Nephron (organoid): ENCODE measurements around the gene NAV2.

Experiments used
- H3K27ac Mint-ChIP-seq, 3 experiments: 2 replicates each; pipeline ENCODE4 v1.8.0; 2020; ENCODE audit warnings: mixed read lengths in 3 of 3, mild to moderate bottlenecking in 2 of 3, moderate library complexity in 1 of 3
- H3K27me3 Mint-ChIP-seq: 2 replicates; pipeline ENCODE4 v1.8.0; 2021; ENCODE audit warnings: low read depth, mild to moderate bottlenecking, moderate library complexity, mixed read lengths
- H3K36me3 Mint-ChIP-seq: 2 replicates; pipeline ENCODE4 v1.8.0; 2020; ENCODE audit warnings: low read depth, mixed read lengths
- H3K4me1 Mint-ChIP-seq: 2 replicates; pipeline ENCODE4 v1.8.0; 2020; ENCODE audit warnings: mixed read lengths
- H3K4me3 Mint-ChIP-seq, 3 experiments: 2 replicates each; pipeline ENCODE4 v1.8.0; 2020; ENCODE audit warnings: mild to moderate bottlenecking in 3 of 3, mixed read lengths in 3 of 3, moderate library complexity in 2 of 3
- H3K9me3 Mint-ChIP-seq: 2 replicates; pipeline ENCODE4 v1.8.0; 2020; ENCODE audit warnings: mixed read lengths
- CTCF ChIP-seq, 3 experiments: fragments of 200-600 bp; sonication (generic); IDR thresholded peaks; one replicate each; pipeline ENCODE4 v1.5.0; 2021; ENCODE audit warnings: antibody characterized with exemption in 3 of 3; ENCODE audit not compliant: unreplicated experiment in 3 of 3

NAV2 gene

DNA sequence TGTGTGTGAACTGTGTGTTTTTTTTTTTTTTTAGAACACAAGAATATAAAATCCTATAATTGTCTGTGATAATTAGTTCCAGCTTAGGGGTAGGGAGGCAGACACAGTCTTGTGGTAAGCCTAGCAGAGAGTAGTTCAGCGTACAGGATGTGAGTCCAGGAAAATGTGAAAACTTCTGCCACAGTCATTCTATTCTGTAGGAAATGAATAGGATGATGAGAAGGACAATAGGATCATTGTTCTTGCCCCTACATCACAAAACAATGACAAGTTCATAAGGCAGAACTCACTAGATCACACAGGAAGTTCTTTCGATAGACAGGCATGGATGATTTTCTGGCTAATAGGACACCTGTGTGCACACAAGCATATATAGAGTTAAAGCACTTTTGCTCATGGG is 132.2 kb downstream of the NAV2 start:
- no peaks in the 10 kb centered on the region for H3K36me3 Mint-ChIP-seq
- H3K9me3 Mint-ChIP-seq: no peaks in the 10 kb centered on the region
- peaks cover 7% of the 10 kb centered on the region for H3K27me3 Mint-ChIP-seq
- H3K27ac Mint-ChIP-seq: no peak overlapping the region
- peak overlapping the region in 1 of 3 experiments; percentile 20 for H3K4me3 Mint-ChIP-seq
- H3K4me1 Mint-ChIP-seq: peaks cover 64% of the 10 kb centered on the region
- TF ChIP-seq CTCF (IDR thresholded peaks at IDR 0.05; ENCODE audit: unreplicated experiment in 3 of 3): no peak

GRCh38 chr11:19845626-19846025 is 133.0 kb downstream of the NAV2 start:
- TF ChIP-seq CTCF (IDR thresholded peaks at IDR 0.05; ENCODE audit: unreplicated experiment in 3 of 3): no peak
- Mint-ChIP-seq H3K4me1 (peaks cover 71% of the 10 kb centered on the region), H3K36me3 (no peaks in the 10 kb centered on the region), H3K4me3 (peak overlapping the region in 1 of 3 experiments; percentile 54), H3K27me3 (peaks cover 7% of the 10 kb centered on the region), H3K9me3 (no peaks in the 10 kb centered on the region), H3K27ac (no peak overlapping the region)

DNA sequence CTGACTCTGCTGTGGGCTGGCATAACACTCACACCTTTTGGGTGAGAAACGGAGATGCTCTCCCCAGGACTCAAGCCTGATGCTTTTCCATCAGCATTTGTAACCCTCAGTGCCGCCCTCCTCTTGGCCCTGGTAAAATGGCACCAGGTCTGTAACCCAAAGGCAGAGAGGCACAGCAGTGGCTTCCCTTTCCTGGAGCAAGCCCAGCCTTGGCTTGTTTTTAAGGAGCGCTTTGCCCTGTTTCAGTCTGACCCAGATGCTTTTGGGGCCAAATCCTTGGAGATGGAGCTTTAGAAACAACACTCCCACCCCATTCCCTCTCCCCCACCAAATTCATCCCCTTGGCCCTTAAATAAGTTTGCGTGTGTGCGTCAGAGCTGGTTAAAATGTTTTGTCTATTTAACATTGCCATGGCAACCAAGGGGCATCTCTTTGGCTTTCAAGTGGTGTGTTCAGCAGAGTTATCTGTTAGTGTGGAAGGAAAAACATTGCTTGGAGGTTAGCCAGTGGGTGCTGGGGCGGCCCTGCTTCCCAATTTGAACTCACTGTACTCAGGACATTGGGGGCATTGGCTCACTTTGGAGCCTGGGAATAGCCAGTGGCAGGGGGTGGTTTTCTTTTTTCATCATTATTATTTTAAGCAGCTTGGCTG is 134.1 kb downstream of the NAV2 start:
- no peaks in the 10 kb centered on the region for H3K36me3 Mint-ChIP-seq
- peak overlapping the region in 1 of 3 experiments; percentile 15 for H3K27ac Mint-ChIP-seq
- H3K9me3 Mint-ChIP-seq: no peaks in the 10 kb centered on the region
- H3K4me3 Mint-ChIP-seq: no peak overlapping the region
- no peak for TF ChIP-seq CTCF (IDR thresholded peaks at IDR 0.05; ENCODE audit: unreplicated experiment in 3 of 3)
- peaks cover 82% of the 10 kb centered on the region for H3K4me1 Mint-ChIP-seq
- peaks cover 7% of the 10 kb centered on the region for H3K27me3 Mint-ChIP-seq

GRCh38 chr11:19848219-19848618 is 135.6 kb downstream of the NAV2 start:
- Mint-ChIP-seq H3K4me1 (peaks cover 78% of the 10 kb centered on the region), H3K27me3 (peaks cover 7% of the 10 kb centered on the region), H3K27ac (peak overlapping the region in 1 of 3 experiments; percentile 16), H3K9me3 (no peaks in the 10 kb centered on the region), H3K4me3 (no peak overlapping the region), H3K36me3 (no peaks in the 10 kb centered on the region)
- TF ChIP-seq CTCF (IDR thresholded peaks at IDR 0.05; ENCODE audit: unreplicated experiment in 3 of 3): no peak

- no peak for TF ChIP-seq CTCF (IDR thresholded peaks at IDR 0.05; ENCODE audit: unreplicated experiment in 3 of 3)
- Mint-ChIP-seq H3K27me3 (peaks cover 7% of the 10 kb centered on the region), H3K4me3 (peak overlapping the region in 1 of 3 experiments; percentile 58), H3K36me3 (no peaks in the 10 kb centered on the region), H3K27ac (peak overlapping the region; percentile 44 to 86 (median 51)), H3K9me3 (no peaks in the 10 kb centered on the region), H3K4me1 (peaks cover 84% of the 10 kb centered on the region)
These were observed 136.6 kb downstream of the NAV2 start for GRCh38 chr11:19849107-19849789.
